ENCODE data around the gene ATP2B2.

The ATP2B2 gene

GRCh38 chr3:10551821-10552630, 46.6 kb upstream of the ATP2B2 start:
- H3K4me3 ChIP-seq (ENCODE audit: low read depth, low read length) = peak overlapping the region; percentile 32
- peak; percentile 97 for DNase-seq (ENCODE audit: low read depth)
- TF ChIP-seq CTCF (IDR thresholded peaks at IDR 0.05; ENCODE audit: low read depth, low read length) (no peak), POLR2A (IDR thresholded peaks at IDR 0.05; ENCODE audit: extremely low read depth, insufficient read length) (no peak), MYC (IDR thresholded peaks at IDR 0.05; ENCODE audit: low read depth, low read length) (peak; percentile 19; the same call in 1 of the 2 replicates), MAX (IDR thresholded peaks at IDR 0.05; ENCODE audit: low read depth, low read length) (peak; percentile 4; the same call in 1 of the 2 replicates)

- DNase-seq (ENCODE audit: low read depth) = peak; percentile 18
- TF ChIP-seq POLR2A (IDR thresholded peaks at IDR 0.05; ENCODE audit: extremely low read depth, insufficient read length) = no peak
- no peak for TF ChIP-seq MYC (IDR thresholded peaks at IDR 0.05; ENCODE audit: low read depth, low read length)
- no peak for TF ChIP-seq CTCF (IDR thresholded peaks at IDR 0.05; ENCODE audit: low read depth, low read length)
- no peak for TF ChIP-seq MAX (IDR thresholded peaks at IDR 0.05; ENCODE audit: low read depth, low read length)
Measured at GRCh38 chr3:10551139-10551538, 45.8 kb upstream of the ATP2B2 start.

GRCh38 chr3:10550705-10551104, 45.3 kb upstream of the ATP2B2 start:
- peak; percentile 30 for DNase-seq (ENCODE audit: low read depth)

More at GRCh38 chr3:10551139-10551538, 45.8 kb upstream of the ATP2B2 start:
- peak overlapping the region; percentile 21 for H3K4me3 ChIP-seq (ENCODE audit: low read depth, low read length)

GRCh38 chr3:10549617-10550230, 44.3 kb upstream of the ATP2B2 start:
- no peak overlapping the region for H3K4me3 ChIP-seq (ENCODE audit: low read depth, low read length)
- TF ChIP-seq MYC (IDR thresholded peaks at IDR 0.05; ENCODE audit: low read depth, low read length) (no peak), POLR2A (IDR thresholded peaks at IDR 0.05; ENCODE audit: extremely low read depth, insufficient read length) (no peak), MAX (IDR thresholded peaks at IDR 0.05; ENCODE audit: low read depth, low read length) (no peak), CTCF (IDR thresholded peaks at IDR 0.05; ENCODE audit: low read depth, low read length) (no peak)
- DNase-seq (ENCODE audit: low read depth) = peak; percentile 18

More at GRCh38 chr3:10550705-10551104, 45.3 kb upstream of the ATP2B2 start:
- H3K4me3 ChIP-seq (ENCODE audit: low read depth, low read length) = no peak overlapping the region
- TF ChIP-seq MYC (IDR thresholded peaks at IDR 0.05; ENCODE audit: low read depth, low read length) = no peak
- no peak for TF ChIP-seq POLR2A (IDR thresholded peaks at IDR 0.05; ENCODE audit: extremely low read depth, insufficient read length)
- no peak for TF ChIP-seq MAX (IDR thresholded peaks at IDR 0.05; ENCODE audit: low read depth, low read length)
- no peak for TF ChIP-seq CTCF (IDR thresholded peaks at IDR 0.05; ENCODE audit: low read depth, low read length)

- peak; percentile 30 for DNase-seq (ENCODE audit: low read depth)
- TF ChIP-seq MYC (IDR thresholded peaks at IDR 0.05; ENCODE audit: low read depth, low read length) (no peak), CTCF (IDR thresholded peaks at IDR 0.05; ENCODE audit: low read depth, low read length) (no peak), MAX (IDR thresholded peaks at IDR 0.05; ENCODE audit: low read depth, low read length) (peak; percentile 46; the same call in 1 of the 2 replicates), POLR2A (IDR thresholded peaks at IDR 0.05; ENCODE audit: extremely low read depth, insufficient read length) (no peak)
- no peak overlapping the region for H3K4me3 ChIP-seq (ENCODE audit: low read depth, low read length)
Measured at GRCh38 chr3:10548992-10549391, 43.6 kb upstream of the ATP2B2 start.
